Stimulated activated naive CD8-positive, alpha-beta T cell treated with anti-CD3 and anti-CD28 coated beads, Interleukin-15, Interleukin-2, amounts not matched to agents 100 U/mL and 50 U/mL, for 24 hours (primary cell): Measurements from ENCODE around the gene PIGR.

Experiments
- ATAC-seq: fragments of 150-1000 bp; cut with Tn5 transposase; one replicate; pipeline ENCODE4 v1.10.0; 2021
- DNase-seq: peaks from one replicate; pipeline ENCODE4 v3.0.0; 2021

Gene PIGR, protein sequence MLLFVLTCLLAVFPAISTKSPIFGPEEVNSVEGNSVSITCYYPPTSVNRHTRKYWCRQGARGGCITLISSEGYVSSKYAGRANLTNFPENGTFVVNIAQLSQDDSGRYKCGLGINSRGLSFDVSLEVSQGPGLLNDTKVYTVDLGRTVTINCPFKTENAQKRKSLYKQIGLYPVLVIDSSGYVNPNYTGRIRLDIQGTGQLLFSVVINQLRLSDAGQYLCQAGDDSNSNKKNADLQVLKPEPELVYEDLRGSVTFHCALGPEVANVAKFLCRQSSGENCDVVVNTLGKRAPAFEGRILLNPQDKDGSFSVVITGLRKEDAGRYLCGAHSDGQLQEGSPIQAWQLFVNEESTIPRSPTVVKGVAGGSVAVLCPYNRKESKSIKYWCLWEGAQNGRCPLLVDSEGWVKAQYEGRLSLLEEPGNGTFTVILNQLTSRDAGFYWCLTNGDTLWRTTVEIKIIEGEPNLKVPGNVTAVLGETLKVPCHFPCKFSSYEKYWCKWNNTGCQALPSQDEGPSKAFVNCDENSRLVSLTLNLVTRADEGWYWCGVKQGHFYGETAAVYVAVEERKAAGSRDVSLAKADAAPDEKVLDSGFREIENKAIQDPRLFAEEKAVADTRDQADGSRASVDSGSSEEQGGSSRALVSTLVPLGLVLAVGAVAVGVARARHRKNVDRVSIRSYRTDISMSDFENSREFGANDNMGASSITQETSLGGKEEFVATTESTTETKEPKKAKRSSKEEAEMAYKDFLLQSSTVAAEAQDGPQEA

DNA sequence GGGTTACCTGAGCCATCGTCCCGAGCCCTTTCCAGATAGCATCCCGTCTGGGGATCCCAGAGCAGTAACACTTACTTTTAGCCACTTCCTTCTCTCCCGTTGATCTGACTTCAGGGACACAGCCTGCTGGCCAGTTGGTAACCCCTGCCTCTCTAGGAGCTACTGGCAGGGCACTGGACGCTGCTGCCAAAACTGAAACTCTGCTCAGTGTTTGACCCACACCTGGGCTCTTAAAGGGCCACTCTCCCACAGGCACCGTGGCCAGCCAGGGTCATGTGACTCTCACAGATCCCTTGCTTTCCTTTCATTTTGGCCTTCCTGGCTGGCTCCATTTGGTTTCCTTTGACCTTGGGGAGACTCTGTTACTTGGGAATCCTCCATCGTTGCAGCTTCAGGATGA is at the start of gene PIGR:
TSS of gene PIGR (minus strand) at position 206 of the 400 bp plus-strand sequence. CDS start 5,935 bp downstream, outside the sequence.
- ATAC-seq (no peak), DNase-seq (no peak)

DNA sequence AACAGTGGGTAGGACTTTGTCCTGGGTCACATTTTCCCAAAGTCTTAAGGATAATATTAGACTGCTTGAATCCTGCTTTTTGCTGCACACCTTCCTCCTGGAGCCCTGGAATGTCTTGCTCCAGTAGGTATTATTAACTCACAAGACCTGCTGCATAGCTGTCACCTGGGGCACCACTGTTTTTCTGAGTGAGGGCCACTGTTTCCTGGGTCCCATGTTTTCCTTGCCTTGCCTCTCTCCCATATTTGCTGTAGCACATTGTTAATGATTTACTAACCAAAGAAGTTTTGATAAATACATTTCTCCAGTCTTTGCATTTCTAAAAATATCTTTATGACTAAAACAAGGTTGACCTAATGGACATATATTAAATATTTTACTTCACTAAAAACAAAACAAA is 46.5 kb upstream of the PIGR start:
- DNase-seq = no peak
- no peak for ATAC-seq

GRCh38 chr1:206987873-206988272 is 41.6 kb upstream of the PIGR start:
- DNase-seq (no peak), ATAC-seq (no peak)

DNA sequence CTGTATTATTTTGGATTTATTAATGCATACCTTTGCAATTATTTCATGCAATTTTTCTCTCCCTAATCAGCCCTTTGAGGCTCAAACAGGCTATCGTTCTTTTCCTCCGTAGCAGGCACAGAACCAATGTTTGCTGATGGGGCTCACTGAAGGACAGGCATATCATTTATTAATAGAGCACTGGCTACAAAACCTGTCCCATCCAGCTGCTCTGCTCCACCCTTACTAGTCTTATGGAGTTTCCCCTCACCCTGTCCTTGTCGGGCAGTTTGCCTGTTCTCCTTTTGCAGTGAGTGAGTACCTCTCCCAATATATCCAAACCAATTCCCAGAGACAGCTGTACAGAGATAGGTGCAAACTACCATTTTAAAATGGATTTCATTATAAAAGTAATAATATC is 40.6 kb upstream of the PIGR start:
- ATAC-seq = no peak
- no peak for DNase-seq

DNA sequence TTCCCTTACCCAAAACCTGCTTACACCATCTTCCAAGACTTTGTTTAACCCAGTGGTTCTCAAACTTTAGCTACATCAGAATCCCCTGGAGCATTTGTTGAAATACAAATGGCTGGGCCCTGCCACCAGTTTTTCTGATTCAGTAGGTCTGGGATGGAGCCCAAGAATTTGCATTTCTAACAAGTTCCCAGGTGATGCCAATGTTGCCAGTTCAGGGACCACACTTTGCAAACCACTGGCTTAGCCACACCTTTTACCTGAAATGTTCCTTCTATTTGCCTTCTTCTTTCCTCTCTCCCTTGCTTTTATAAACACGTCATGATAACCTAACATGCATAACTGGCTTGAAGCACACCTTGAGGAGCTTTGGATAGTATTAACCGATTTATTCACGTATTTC is 40.1 kb upstream of the PIGR start:
- ATAC-seq = no peak
- no peak for DNase-seq

GRCh38 chr1:206985162-206985749 is 39.0 kb upstream of the PIGR start:
- ATAC-seq = no peak
- no peak for DNase-seq

GRCh38 chr1:206982216-206982615 is 36.0 kb upstream of the PIGR start:
- peak; percentile 74 for ATAC-seq
- DNase-seq = peak; percentile 57

DNA sequence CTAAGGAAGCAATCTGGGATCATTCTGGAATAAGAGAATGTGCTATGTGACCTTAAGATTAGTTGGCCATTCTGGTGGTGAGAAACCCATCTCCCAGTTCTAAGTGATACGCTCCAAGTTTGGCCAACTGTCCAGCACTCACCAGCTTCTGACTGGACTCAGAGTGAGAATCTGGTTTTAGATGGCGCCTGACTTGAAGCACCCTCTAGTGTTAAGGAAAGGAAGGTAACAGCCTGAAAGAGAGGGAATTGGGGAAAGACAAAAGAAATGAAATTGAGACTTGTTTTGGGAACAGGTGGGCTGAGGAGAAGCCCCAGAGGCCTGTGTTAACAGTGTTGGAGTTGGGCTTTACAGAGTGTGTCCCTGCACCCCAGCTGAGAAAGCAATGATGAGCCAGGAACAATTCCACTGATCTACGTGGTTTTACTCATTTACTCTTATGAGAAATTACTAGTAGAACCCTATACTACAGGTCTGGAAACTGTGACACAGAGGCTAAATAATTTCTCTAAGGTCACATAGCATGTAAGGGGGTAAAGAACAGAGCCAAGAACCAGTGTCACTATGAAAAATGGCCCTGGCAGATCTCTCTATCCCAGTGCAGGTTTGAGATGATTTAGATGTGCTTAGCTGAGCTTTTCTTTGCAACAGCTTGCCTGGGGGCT is 33.2 kb upstream of the PIGR start:
- ATAC-seq (peak; percentile 67), DNase-seq (no peak)

GRCh38 chr1:206978259-206978658 is 32.0 kb upstream of the PIGR start:
- no peak for ATAC-seq
- no peak for DNase-seq

- DNase-seq (no peak), ATAC-seq (no peak)
Measured at GRCh38 chr1:206975306-206975705, 29.0 kb upstream of the PIGR start.

DNA sequence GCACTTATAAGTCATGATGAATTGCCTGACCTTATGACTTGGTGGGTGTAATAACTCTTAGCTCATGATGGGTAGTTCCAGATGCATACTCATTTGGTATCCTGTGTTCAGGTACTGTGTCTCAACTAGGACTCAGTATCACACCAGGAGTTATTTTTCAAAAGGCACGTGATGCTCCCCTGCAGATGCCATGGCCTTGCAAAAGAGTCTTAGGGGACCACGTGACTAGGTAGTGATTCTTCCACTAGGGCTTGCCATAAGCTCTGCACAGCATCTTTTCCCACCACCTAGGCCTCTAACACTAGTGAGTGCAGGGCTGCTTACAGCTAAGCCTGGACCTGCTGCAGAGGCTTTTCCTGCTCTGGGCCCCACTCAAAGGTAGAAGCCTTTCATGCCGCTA is 27.9 kb upstream of the PIGR start:
- no peak for DNase-seq
- no peak for ATAC-seq

GRCh38 chr1:206972728-206973127 is 26.5 kb upstream of the PIGR start:
- no peak for DNase-seq
- no peak for ATAC-seq

GRCh38 chr1:206971029-206971655 is 24.9 kb upstream of the PIGR start:
- ATAC-seq (no peak), DNase-seq (no peak)

- ATAC-seq (no peak), DNase-seq (no peak)
Measured at GRCh38 chr1:206970446-206970845, 24.2 kb upstream of the PIGR start, which contains the start of gene FCAMR. Gene FCAMR, minus strand, starts transcription at chr1:206970460. Its CDS starts 335 bp downstream, at chr1:206970125.

DNA sequence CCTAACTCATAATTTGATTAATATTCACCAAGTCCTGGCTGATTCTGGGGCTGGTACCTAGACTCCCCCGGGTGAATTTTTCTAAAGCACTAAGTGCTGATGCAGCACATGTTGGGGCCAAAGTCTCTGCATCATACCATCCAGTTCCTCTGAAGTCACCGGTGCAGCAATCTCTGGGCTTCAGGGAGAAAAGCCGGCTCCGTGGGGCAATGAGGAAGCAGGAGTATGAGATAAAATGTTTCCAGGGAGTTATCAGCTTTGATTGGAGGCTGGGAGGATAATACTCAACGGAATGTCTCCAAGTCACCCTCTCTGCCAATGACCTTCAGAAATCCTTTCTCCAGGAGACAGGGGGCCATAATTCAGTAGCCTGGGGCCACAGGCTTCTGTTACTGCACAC is 22.8 kb upstream of the PIGR start:
- DNase-seq = no peak
- ATAC-seq = no peak

GRCh38 chr1:206967096-206967849 is 21.0 kb upstream of the PIGR start:
- ATAC-seq (peak; percentile 13), DNase-seq (no peak)

GRCh38 chr1:206965781-206966180 is 19.5 kb upstream of the PIGR start:
- ATAC-seq (no peak), DNase-seq (no peak)

DNA sequence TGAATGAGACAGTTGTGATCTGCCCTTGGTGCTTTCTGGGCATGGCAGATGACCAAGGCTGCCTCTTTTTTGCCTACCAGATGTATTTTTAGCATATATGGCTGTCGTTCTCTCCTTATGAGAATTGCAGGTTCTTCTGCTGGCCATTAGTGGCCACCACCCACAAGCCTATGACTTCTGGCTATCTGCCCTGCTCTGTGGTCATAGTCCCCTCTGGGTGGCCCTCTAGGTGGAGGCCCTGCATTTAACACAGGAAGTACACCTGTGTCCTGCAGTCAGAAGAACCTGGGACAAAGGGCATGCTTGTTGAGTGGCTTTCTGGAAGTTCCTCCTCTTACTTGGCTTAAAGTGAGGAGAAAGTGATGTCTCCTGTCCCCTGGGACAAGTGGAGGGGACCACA is 17.5 kb upstream of the PIGR start:
- no peak for DNase-seq
- ATAC-seq = no peak

DNA sequence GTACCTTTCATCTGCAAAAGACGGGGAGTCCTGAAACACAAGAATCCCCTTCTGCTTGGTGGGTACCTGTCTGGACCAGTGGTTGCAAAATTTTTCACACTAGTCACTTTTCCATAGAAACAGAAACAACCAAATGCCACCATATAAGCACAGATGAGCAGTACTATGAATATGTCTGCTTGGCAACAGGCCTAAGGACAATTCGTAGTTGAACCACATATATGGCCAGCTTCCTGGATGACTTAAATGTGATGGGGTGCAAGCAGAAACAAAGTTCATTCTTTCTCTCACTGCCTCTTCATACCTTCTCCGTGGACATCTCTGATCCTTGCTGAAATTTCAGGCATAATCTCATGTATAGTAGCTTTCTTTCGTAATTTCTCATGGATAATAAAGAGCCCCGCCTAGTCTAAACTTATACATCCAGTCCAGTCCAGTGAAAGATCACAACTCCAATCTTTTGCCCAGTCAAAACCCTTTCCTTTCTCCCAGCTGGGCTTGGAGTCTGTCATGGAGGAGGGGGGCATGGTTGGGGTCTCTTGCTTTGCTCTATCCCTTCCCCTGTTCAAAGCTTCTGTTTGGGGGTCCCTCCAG is 16.9 kb upstream of the PIGR start:
- ATAC-seq (peak; percentile 10), DNase-seq (no peak)

DNA sequence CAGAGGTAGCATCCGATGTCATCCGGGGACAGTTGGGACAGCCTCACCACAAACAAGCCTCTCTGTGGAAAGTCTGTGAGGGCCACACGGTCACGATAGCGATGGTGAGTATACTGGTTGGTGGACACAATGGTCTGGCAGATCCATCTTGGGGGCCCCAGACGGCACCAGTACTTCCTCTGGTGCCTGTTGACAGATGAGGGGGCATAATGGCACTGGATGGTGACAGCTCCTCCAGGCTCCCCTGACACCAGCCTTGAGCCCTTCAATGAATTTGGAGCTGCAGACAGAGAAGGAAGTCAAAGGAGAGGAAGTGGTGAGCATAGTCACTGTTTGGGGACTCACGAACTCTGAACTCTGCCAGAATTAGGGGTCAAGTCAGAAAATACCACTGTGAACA is 16.0 kb upstream of the PIGR start:
- ATAC-seq = no peak
- DNase-seq = no peak

GRCh38 chr1:206961668-206962067 is 15.4 kb upstream of the PIGR start:
- DNase-seq (no peak), ATAC-seq (no peak)
